GM10847 (cell line): Measurements from ENCODE around the gene CPE.

ENCODE experiments used
- POLR2A ChIP-seq: IDR thresholded peaks from 2 replicates; pipeline ENCODE4 v1.6.1; 2011; ENCODE audit not compliant: insufficient read length; ENCODE audit errors: extremely low read depth

Gene CPE

DNA sequence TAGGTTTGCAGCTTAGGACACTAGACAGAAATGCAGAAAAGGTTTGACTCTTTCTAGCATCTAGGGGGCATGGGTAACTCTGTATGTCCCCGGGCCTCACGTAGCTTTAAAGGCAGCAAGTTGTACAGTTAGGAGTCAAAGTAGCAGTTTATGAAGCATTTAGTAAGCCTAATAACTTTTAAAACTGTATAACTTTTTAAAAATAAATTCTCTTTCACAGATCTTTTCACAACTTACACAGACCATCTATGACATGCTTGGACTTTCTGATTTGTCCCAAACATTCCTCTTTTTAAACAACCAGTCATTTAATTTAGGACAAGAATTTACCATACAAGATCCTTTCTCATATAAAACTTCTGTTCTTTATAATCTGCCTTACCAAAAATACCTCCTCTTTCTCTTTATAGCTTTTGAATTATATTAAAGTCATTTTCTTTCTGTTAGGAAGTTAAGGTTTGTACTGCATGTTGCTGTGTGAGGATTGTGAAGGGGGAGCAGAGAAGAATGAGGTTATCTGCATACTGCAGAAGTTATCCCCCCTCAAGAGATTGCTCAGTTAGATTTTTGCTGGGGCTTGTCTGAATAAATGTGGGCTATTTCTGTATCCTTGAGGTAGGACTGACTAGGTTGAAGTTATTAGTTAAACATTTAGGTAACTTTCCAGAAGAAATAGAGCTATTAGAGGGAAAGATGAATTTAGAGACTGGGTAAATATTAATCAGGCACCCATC lies 94.3 kb downstream of the CPE start:
- TF ChIP-seq POLR2A, result no peak

DNA sequence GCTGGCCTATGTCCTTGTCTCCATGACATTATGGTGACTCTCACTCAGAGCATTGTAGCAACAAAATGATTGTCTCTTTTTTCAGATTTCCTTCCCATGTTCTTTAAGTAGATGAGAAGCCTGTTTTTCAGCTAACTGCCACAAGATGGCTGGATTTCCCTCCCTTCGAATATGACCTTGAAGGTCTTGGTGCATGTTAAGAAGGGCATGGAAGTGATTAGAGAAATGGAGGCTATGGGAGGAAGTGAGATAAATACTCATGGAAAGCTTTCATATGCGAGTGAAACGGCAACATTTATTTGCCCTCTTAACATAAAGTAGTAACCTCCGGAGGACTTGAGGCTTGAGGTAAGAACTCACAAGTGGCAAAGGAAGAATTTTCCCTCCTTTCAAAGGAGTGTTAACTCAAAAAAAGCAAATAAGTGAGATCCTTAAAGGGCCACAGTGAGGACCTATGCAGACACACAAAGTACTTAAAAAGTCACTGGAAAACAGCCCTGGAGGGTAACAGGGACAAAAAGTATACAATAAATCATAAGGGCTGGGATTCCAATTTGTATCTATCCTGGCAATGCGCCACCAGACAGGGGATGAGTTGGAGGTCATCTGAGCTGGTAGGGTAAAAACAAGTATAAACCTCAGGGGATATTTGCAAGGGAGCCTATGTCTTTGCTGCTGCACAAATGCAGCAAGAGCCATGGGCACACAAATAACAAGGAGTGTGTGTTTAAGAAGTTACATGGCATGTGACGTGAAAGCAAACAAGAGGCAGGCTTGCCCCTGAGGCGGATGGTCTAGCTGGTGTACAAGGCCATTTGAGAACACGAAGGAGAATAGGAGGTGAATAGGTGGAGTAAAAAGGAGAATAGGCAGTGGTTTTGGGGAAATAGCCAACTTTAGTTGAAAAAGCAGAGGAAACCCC lies 96.2 kb downstream of the CPE start:
- no peak for TF ChIP-seq POLR2A

DNA sequence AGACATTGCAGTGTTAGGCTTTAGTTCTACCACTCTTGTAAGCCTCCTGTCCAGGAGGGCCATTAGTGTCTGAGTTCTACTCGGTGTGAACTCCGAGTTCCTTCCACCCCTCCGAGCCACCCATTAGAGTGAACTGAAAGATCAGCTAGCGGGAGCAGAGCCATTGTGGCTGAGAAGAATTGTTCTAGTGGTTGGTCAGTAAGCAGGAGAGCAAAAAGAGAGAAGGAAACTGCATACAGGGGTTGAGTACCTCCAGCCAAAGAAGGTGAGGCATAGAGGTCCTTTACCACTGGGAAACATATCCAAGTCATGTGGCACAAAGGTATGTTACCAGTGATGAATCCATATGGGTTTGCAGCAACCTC lies 96.9 kb downstream of the CPE start:
- TF ChIP-seq POLR2A, result no peak

DNA sequence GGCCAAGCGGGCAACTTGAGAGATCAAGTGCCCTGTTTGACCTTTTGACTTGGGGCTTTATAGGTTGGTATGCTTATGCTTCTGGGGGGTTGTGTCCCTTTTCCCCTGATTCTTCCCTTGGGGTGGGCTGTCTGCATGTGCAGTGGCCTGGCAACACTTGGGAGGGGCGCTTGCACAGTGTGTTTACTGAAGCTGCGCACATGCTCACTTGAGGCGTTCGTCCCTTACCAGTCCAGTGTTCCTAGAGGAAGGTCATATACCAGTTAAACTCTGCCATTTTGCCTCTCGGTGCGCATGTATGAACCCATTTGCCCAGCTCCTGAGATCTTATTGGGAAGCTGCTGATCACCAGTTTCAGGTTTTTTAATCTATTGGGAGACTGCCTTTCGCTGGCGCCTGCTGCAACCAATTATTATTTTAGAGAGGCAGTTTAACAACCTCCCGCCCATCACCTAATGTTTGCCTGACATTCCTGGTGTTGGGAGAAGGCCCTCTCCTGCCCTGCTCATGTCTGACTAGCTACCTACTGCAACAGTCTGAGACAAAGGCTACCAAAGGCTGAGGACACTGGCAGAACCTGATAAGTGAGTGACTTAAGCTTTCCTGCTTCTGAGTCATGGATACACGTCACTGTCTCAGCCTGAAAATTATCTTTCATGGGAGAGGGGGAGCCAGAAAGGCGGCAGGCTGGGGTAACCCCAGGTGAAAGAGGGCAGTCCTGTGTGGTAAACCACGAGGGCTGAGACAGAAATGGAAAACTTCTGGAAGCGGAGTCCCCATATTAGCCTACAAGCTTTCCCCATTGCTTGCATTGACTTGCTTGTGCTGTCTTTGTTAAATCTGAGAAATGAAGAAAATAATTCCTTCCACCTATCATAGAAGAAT lies 97.6 kb downstream of the CPE start:
- no peak for TF ChIP-seq POLR2A

DNA sequence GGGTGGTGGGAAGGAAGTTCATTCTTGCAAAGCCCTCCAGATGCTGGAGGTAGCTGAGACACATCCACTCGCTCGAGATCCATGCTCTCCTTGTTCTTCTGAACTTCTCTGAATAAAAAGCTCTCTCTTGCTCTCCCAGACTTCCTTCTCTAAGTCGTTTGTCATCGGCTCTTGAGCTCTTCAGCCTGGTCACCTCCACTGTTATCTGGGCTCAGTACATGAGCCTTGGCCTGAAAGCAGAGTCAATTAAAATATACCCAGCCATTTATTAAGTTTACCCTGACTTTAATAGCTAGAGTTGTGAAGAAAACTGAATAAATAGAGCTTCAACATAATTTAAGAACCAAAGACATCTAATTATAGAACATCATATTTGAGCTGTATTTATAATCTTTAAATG lies 99.0 kb downstream of the CPE start:
- TF ChIP-seq POLR2A, result no peak

DNA sequence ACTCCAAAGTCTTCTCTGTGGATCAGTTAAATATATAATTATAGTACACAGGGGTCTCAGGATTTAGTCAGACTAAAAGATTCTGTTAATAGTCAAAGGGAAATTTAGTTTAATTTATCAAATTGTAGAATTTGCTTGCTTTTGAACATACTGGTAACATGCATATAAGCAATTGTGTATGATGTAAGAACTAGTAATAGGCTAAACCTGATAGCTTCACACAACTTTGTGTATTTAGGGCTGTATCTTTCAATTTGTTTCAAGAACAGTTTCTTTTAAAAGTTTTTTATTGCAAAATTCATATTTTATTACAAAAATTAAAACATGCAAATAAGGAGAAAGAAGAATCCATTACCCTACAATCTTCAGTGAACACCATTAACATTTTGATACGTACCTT lies 99.5 kb downstream of the CPE start:
- TF ChIP-seq POLR2A, result no peak

DNA sequence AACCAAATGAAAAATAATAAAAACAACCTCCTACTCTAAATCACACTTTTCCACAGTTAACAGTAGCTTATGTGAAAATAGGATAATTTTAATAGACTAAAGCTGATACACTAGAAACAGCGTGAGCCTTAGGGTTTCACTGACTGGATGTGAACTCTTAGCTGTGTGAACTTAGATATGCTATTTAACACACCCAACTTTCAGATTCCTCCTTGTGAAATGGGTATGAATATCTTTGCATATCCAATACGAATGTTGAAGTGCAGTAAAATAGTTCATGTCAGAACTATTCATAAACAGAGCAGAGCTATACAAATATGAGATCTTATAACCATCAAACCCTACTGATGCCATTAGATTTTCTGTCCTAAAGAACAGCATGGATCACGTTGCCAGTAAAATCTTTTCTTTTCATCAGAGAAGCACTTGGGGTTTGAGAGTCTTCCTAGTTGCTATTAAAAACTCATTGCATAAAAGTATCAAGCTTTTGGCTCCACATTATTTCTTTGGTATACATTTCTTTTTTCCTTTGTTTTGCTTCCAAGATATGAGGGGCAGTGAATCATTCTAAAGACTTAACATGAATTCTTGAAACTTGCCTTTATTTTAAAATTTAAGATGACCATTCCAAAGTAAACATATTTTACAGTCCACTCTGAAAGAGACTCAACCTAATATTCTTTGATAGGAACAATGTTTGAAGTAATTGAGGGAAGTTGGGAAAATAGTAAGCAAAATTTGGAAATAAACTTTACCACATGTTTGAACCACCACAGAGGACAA lies 102.4 kb downstream of the CPE start:
- TF ChIP-seq POLR2A, result no peak

DNA sequence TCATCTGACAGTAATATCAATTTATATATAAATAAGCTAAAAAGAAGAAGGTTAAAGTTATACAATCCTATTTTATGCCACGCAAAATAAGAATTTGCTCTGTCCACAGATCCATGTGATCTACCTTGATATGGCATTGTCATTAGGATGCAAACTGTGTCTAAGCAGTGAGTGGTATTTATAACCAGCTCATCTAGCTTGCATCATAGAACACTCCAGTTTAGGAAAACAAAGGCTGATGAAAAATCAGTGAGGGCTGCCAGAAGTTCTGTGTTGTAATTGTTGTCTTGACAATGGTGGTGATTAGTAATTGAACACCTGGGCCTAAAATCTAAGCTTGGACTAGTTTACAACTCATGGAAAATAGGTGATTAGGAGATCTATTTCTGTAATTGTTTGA lies 111.0 kb downstream of the CPE start:
- no peak for TF ChIP-seq POLR2A

DNA sequence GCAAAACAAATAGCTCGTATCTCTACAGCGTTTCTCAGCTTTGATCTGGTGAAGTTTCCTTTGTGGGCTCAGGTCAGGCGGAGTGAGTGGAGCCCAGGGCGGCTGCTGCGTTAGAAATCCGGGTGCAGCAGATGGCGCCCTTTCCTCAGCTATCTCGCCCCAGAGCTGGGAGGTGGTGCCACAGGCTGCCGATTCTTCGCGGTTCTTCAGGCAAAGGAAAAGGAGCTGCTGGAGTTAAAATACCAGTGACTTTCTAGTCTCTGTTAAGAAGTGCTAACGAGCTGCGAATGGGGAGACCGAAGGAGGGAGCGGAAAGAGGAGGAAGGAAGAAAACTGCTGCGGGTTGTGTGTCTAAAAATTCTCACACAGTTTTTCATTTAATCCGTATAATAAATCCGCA lies 114.6 kb downstream of the CPE start:
- no peak for TF ChIP-seq POLR2A

DNA sequence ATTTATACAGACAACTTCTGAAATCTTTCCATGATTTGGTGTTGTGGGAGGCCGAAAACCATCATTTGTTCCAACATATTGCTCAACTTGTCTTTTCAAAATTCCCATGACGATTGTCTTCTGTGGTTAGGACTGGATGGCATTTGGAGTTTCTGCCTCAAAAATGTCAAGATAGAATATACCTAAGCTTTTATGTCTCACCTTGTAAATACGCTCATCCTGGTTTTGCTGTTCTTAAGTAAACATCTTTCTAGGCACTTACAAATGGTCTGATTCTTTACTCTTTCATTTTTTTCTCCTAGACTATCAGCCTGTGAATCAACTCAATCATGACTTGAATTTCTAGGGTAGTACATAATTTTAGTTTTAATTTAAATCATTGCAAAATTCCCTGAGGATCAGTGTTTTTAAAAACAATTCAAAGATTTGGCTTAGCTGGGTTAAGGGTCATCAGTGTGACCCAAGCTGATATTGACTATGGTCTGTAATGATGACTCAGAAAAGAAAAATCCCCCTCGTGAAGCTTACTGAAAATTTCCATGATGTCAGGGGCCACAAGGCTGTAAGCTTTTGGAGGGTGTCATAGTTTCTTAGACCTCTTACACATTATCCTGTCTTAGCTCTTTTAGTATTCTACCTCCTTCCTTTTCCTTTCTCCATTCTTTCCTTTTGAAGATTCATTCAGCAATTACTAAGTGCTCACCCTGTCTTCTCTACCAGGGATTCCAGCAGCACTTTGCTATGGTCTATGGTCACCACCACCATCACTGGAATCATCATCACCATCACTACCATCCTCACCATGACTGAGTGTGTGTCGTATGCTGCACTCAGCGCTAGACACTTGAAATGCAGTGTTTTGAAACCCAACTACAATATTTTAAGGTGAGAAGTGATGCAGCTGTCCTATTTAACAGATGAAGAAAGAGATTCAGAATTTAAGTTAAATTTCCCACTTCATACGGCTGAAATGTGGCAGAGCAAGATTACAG lies 124.4 kb downstream of the CPE start:
- no peak for TF ChIP-seq POLR2A

DNA sequence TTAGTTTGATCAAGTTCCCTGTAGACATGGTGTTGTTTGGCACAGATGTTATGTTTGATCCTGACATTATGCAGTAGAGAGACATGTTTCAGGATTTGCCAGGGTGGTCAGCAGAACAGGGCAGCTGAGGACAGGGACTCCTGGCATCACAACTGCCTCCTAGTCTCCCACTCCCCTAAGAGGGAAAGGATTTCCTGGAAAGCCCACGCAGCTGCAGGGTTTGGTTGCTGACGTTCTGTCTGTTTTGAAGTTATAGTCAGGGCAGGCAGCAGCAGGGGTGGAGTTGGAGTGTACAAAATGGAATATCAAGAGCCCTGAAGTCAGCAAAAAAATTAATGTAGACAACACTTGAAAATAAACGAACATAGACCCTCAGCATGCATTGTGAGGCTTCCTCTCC lies 125.4 kb downstream of the CPE start:
- no peak for TF ChIP-seq POLR2A

DNA sequence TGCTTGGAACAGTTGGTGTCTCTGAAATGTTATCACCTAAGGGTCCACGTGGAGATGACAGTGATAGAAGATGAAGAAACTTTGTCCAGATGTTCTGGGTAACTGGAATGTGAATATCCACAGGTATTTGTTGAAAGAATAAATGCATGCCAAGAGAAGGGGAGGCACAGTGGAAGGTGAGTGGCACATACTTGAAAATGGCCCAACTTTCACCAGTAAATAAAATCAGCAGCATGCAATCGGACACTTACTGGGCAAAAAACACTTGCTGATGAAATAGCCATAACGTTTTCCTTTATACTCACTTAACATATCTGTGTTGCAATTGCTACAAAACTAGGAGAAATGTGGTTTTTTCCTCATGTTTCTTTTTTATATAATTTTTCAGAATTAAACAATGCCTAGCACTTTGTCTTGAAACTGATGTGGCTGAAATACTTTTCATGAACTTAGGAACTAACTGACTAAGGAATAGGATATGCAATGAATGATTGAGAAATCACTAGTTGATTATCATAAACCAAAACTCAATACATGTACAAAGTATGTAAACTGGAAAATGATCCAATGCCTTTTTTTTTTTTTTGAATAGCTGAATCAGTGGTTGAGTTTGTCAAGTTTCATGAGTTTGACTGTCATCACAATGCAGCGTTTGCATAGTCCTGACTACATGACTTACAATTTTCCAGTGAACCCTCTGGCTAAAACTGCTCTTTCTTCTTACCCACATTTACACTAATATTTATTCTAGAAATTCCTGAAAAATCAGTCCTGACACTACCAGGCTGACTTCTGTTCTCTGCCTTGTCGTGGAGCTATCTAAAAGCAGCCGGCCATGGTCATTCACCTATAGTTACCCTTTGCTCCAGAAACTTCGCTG lies 127.4 kb downstream of the CPE start:
- TF ChIP-seq POLR2A, result no peak

DNA sequence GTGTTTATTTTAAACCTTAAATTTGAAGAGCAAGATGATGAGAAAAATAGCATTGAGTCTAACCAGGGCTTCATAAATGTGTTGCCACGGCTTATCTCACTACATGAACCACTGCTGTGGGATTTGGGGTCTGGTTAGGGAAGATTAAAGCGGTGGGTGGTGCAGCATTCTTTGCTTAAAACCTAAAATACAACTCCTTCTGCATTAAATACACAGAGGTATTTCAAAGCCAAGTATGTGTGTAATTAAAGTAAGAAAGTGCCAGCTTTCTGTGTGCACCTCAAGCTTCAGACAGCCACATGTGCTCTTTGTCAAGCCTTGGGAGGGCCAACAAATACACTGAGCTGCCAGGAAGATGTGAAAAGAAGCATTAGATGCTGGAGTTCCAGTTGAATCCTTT lies 128.0 kb downstream of the CPE start:
- TF ChIP-seq POLR2A, result no peak
